Endothelial cell (in vitro differentiated cells): ENCODE measurements around the gene MRGPRF. TPM values are rescaled to one million over a fixed set of nuclear protein-coding genes. Genes with fewer than 3 reads are reported as not detected.

ENCODE experiments used
- DNase-seq: peaks from one replicate; pipeline ENCODE4 v3.0.0; 2021; ENCODE audit warnings: low spot score
- H3K27ac Mint-ChIP-seq: one replicate; pipeline ENCODE4 v1.8.0; 2021; ENCODE audit warnings: mixed read lengths, inconsistent platforms; ENCODE audit not compliant: unreplicated experiment
- H3K27me3 Mint-ChIP-seq: one replicate; pipeline ENCODE4 v1.8.0; 2021; ENCODE audit warnings: mild to moderate bottlenecking, moderate library complexity, mixed read lengths, inconsistent platforms; ENCODE audit not compliant: unreplicated experiment
- H3K36me3 Mint-ChIP-seq: one replicate; pipeline ENCODE4 v1.8.0; 2021; ENCODE audit warnings: mild to moderate bottlenecking, low read depth, mixed read lengths, inconsistent platforms; ENCODE audit not compliant: unreplicated experiment
- H3K4me1 Mint-ChIP-seq: one replicate; pipeline ENCODE4 v1.8.0; 2021; ENCODE audit warnings: mild to moderate bottlenecking, mixed read lengths, inconsistent platforms; ENCODE audit not compliant: unreplicated experiment
- H3K4me3 Mint-ChIP-seq: one replicate; pipeline ENCODE4 v1.8.0; 2021; ENCODE audit warnings: mild to moderate bottlenecking, mixed read lengths, inconsistent platforms; ENCODE audit not compliant: unreplicated experiment
- H3K9me3 Mint-ChIP-seq: one replicate; pipeline ENCODE4 v1.8.0; 2021; ENCODE audit warnings: mixed read lengths, inconsistent platforms; ENCODE audit not compliant: unreplicated experiment
- long read RNA-seq: library from polyadenylated mRNA; unstranded; transcript quantifications from one replicate; pipeline ENCODE4 v2.0.0, GENCODE V29; 2020; ENCODE audit not compliant: unreplicated experiment
- total RNA-seq: library from RNA; stranded (reverse); fragmentation: NEBNext Ultra II Directional; extraction: Animal tissue kit (Norgen Biotek cat#: 25700); gene quantifications from one replicate; pipeline ENCODE4 v1.2.1, GENCODE V29; 2021; ENCODE audit not compliant: unreplicated experiment
- TF ChIP-seq, protein P1 (sequence below): fragments of 200-600 bp; sonication (generic); IDR thresholded peaks from one replicate; pipeline ENCODE4 v1.5.0; 2021; ENCODE audit warnings: antibody characterized with exemption; ENCODE audit not compliant: unreplicated experiment

MRGPRF gene, protein sequence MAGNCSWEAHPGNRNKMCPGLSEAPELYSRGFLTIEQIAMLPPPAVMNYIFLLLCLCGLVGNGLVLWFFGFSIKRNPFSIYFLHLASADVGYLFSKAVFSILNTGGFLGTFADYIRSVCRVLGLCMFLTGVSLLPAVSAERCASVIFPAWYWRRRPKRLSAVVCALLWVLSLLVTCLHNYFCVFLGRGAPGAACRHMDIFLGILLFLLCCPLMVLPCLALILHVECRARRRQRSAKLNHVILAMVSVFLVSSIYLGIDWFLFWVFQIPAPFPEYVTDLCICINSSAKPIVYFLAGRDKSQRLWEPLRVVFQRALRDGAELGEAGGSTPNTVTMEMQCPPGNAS
- total RNA-seq, result 0.54 TPM
- long read RNA-seq, partial matches to known transcripts, result 0 of 2 reads
- long read RNA-seq, other reads (novel, unspliced or antisense), result 0 of 2 reads

DNA sequence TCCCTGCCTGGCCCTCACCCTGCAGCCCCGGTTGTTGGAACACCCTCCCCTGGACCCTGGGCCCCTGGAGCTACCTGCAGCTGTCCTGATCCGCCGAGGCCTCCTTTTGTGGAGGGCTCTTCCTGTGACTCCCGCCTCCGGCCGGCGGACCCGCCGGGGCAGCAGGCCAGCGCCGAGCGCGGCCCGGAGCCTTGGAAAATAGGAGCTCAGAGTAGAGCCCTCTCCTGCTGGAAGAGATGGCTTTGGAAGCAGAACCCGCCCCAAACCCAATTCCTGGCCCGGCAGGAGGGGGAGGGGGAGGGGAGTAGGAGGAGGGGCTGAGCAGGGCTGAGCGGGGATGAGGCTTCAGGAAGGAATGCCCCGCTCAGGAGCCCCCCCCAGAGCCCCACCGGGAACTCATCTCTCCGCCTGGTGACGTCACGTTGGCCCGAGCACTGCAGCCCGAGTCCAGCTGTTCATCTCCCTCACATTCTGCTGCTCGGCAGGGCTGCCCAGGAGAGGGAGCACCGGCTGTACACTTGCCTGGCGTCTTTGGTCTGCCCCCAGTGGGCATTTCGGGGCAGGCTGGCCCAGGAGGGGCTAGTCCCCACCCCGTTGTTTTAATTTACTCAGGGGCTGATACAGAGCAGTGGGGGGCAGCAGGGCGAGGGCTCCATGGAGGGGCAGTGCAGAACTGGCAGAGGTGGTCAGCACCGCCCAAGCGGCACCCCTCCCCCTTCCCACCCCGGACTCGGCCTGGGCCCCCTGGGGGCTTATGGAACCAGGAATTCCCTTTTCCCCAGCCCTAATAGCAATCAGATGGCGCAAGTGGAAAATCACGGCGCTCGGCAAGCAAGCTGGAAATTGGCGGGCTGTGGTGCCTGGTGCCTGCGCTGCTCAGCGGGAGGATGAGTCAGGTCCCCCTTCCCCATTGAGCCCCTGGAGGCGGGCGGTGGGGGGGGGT, at the start of gene MRGPRF:
MRGPRF (minus strand) TSS at position 238 of the 943 bp plus-strand sequence. CDS start 3,345 bp downstream, outside the sequence.
- peak; percentile 39 for DNase-seq
- H3K36me3 Mint-ChIP-seq, result no peaks in the 10 kb centered on the region
- H3K27ac Mint-ChIP-seq, result no peak within 1 kb of the TSS
- H3K4me3 Mint-ChIP-seq, result peak within 1 kb of the TSS; percentile 37
- H3K9me3 Mint-ChIP-seq, result no peaks in the 10 kb centered on the region
- TF ChIP-seq, protein P1, sequence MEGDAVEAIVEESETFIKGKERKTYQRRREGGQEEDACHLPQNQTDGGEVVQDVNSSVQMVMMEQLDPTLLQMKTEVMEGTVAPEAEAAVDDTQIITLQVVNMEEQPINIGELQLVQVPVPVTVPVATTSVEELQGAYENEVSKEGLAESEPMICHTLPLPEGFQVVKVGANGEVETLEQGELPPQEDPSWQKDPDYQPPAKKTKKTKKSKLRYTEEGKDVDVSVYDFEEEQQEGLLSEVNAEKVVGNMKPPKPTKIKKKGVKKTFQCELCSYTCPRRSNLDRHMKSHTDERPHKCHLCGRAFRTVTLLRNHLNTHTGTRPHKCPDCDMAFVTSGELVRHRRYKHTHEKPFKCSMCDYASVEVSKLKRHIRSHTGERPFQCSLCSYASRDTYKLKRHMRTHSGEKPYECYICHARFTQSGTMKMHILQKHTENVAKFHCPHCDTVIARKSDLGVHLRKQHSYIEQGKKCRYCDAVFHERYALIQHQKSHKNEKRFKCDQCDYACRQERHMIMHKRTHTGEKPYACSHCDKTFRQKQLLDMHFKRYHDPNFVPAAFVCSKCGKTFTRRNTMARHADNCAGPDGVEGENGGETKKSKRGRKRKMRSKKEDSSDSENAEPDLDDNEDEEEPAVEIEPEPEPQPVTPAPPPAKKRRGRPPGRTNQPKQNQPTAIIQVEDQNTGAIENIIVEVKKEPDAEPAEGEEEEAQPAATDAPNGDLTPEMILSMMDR, result peak; percentile 13
- no peaks in the 10 kb centered on the region for H3K4me1 Mint-ChIP-seq
- peaks cover 9% of the 10 kb centered on the region for H3K27me3 Mint-ChIP-seq

DNA sequence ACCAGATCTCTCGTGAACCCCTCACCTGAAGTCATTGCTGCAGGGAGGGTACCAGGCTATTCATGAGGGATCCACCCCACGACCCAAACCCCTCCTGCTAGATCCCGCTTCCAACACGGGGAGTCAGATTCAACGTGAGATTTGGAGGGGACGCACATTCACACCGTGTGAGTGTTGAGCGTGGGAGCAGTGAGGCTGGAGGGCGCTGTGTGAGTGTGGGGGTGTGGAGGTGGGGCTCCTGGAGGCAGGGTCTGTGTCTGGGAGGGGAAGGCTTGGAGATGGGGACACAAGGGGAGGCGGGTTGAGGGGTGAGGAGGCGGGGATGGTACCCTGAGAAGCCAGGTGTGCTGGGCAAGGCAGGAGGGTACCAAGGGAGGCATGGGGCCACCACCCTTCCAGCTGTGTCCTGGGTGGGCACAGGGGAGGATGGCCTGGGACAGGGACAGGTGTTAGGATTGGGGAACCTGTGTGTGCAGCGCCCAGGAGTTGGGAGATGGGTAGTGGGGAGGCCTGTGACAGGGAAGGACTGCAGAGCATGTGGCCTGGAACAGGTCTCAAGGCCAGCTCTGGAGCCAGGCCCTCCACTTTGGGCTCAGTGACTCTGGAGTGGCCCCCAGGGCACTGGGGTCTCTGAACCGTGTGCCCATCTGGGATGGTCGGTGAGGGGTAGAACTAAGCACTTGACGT, 49.3 kb upstream of the MRGPRF start:
- TF ChIP-seq, protein P1, result no peak
- peaks cover 16% of the 10 kb centered on the region for H3K36me3 Mint-ChIP-seq
- H3K27me3 Mint-ChIP-seq, result peaks cover 12% of the 10 kb centered on the region
- no peak overlapping the region for H3K4me3 Mint-ChIP-seq
- DNase-seq, result no peak
- no peaks in the 10 kb centered on the region for H3K9me3 Mint-ChIP-seq
- no peaks in the 10 kb centered on the region for H3K4me1 Mint-ChIP-seq
- no peak overlapping the region for H3K27ac Mint-ChIP-seq

DNA sequence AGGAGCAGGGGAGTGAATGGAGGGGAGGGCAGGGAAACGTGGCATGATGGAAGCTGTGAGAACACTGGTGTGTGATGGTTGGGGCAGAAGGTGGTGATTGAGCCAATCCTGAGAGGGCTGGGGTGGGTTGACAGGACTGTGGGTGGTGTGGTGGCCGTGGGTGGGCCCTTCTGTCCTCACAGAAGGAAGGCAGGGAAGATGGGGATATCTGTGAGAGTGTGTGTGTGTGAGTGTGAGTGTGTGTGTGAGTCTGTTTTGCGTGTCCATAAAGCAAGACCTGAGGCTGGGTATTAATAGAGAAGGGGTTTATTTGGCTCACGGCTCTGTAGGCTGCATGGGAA, 48.6 kb upstream of the MRGPRF start:
- Mint-ChIP-seq H3K27me3 (peaks cover 12% of the 10 kb centered on the region), H3K27ac (no peak overlapping the region), H3K4me1 (no peaks in the 10 kb centered on the region), H3K9me3 (no peaks in the 10 kb centered on the region), H3K36me3 (peaks cover 16% of the 10 kb centered on the region), H3K4me3 (peak overlapping the region; percentile 15)
- TF ChIP-seq, protein P1, result no peak
- DNase-seq, result no peak

DNA sequence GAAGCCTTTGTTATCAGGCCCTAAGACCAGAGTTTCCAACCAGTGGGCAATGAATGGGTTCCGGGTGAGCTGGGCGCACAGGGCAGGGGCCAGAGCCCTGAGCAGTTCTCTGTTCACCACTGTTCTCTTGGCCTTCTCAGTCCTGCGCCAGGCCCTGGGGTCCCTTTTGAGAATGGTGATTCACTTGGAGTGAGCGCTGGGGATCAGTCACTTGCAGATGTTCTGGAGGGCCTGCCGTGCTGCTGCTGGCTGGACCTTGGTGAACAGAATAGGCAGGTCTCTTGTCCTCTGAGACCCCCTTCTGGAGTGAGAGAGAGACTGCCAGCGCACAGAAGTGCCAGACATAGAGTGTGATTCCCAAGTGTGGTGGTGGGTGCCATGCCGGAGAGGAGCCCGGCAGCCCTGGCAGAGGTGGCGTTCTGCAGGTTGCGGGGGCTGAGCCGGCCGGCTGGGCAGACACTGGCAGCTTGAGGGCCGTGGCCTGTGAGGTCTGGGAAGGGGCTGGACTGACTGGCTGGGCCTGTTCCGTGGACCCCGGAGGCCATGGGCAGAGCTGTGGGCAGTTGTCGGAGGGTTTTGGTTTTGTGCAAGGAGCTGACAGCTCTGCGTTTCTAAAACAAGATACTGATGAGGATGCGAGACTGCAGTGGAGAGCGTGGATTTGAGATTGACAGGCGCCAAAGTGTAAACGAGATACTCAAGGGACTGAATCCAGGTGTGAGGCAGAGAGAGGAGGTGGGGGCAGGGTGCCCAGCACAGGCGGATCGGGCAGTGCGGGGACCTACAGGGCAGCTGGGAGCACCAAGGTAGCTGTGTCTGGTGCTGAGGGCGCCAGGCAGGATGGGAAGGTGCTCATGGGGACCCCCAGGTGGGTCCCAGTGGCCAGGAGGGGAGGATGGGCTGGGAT, 48.0 kb upstream of the MRGPRF start:
- H3K36me3 Mint-ChIP-seq, result peaks cover 16% of the 10 kb centered on the region
- H3K27me3 Mint-ChIP-seq, result peaks cover 12% of the 10 kb centered on the region
- H3K4me3 Mint-ChIP-seq, result no peak overlapping the region
- TF ChIP-seq, protein P1, result no peak
- no peak overlapping the region for H3K27ac Mint-ChIP-seq
- no peaks in the 10 kb centered on the region for H3K9me3 Mint-ChIP-seq
- DNase-seq, result no peak
- no peaks in the 10 kb centered on the region for H3K4me1 Mint-ChIP-seq
